HG03045 (cell line): ENCODE data around the gene SPHK1.
"Not testable (repeated sequence)": the region's sequence is repeated elsewhere in the genome, so short reads cannot be mapped to it uniquely, and the experiment has no call there.

ENCODE experiments used
- ATAC-seq: cut with Tn5 transposase; IDR thresholded peaks from one replicate; pipeline ENCODE4 v1.9.1; 2021; ENCODE audit warnings: mild to moderate bottlenecking, moderate library complexity; ENCODE audit not compliant: unreplicated experiment

SPHK1 gene, protein sequence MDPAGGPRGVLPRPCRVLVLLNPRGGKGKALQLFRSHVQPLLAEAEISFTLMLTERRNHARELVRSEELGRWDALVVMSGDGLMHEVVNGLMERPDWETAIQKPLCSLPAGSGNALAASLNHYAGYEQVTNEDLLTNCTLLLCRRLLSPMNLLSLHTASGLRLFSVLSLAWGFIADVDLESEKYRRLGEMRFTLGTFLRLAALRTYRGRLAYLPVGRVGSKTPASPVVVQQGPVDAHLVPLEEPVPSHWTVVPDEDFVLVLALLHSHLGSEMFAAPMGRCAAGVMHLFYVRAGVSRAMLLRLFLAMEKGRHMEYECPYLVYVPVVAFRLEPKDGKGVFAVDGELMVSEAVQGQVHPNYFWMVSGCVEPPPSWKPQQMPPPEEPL

GRCh38 chr17:76384222-76384986, at the start of gene SPHK1:
SPHK1 (plus strand) TSS chr17:76384609; CDS start chr17:76385645, 1,036 bp downstream.
- ATAC-seq = peak; percentile 60

DNA sequence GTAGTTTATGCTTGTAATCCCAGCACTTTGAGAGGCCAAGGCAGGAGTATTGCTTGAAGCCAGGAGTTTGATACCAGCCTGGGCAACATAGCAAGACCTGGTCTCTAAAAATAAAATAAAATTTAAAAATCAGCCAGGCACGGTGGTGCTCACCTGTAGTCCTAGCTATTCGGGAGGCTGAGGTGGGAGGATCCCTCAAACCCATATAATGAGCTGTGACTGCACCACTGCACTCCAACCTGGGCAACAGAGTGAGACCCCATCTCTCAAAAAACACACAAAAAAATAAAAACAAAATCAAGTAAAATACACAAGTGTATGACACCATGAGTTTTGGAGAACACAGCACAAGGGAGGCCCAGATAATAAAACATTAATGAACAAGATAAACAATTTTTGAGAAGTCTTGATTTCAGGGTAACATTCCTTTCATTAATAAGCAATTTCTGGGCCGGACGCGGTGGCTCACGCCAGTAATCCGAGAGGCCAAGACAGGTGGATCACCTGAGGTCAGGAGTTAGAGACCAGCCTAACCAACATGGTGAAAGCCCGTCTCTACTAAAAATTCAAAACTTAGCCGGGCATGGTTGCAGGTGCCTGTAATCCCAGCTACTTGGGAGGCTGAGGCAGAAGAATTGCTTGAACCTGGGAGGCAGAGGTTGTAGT, 48.6 kb upstream of the SPHK1 start:
- ATAC-seq = no peak

- no peak for ATAC-seq
Measured at GRCh38 chr17:76336756-76337412, 47.5 kb upstream of the SPHK1 start.

- no peak for ATAC-seq
Measured at GRCh38 chr17:76337413-76337777, 47.0 kb upstream of the SPHK1 start.

DNA sequence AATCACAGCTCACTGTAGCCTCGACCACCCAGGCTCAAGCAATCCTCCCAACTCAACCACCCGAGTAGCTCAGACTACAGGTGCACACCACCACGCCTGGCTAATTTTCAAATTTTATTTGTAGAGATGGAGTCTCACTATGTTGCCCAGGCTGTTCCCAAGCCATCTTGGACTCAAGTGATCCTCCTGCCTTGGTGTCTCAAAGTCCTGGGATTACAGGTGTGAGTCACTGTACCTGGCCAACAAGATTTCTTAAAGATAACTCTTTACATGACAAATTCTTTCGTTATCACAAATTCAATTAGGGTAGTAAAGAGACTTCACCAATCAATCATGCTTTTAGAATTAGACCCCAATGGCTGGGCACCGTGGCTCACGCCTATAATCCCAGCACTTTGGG, 43.1 kb upstream of the SPHK1 start:
- ATAC-seq = no peak

DNA sequence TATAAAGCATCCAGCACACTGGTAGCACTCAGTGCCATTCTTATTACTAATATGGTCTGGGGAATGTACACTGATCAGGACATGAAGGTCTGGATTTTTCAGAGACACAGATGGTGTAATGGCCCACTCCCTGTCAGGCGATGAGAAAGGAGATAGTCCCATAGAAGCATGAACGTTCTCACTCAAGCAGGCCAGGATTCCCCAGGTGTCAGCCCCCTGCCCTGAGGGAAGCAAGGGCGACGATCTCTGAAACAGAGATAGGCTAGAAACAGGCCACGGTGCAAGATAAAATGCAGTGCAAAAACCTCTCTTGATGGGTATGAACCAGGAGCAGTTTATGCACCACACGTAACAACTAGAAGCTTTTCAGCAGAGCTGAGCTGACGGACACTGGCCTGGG, 41.3 kb upstream of the SPHK1 start:
- ATAC-seq = no peak

- ATAC-seq = no peak
Measured at GRCh38 chr17:76345377-76345974, 38.9 kb upstream of the SPHK1 start.

DNA sequence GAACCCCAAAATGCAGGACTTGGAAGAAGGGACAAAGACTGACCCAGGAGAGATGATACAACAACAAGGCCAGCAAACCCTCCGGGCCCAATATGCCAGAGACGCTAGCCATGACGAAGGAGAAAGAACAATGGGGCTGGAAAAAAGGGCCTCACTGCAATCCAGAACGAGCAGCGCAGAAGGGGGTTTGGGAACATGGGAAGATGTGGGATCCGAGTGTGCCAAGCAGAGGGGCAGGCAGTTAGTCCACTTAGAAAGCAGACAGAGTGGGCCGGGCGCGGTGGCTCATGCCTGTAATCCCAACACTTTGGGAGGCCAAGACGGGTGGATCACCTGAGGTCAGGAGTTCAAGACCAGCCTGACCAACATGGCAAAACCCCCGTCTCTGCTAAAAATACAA, 37.5 kb upstream of the SPHK1 start:
- ATAC-seq = not testable (repeated sequence)

- ATAC-seq = no peak
Measured at GRCh38 chr17:76350463-76350862, 33.9 kb upstream of the SPHK1 start.

- no peak for ATAC-seq
Measured at GRCh38 chr17:76351526-76352071, 32.8 kb upstream of the SPHK1 start.

GRCh38 chr17:76353004-76353598, 31.3 kb upstream of the SPHK1 start:
- ATAC-seq = peak; percentile 3

DNA sequence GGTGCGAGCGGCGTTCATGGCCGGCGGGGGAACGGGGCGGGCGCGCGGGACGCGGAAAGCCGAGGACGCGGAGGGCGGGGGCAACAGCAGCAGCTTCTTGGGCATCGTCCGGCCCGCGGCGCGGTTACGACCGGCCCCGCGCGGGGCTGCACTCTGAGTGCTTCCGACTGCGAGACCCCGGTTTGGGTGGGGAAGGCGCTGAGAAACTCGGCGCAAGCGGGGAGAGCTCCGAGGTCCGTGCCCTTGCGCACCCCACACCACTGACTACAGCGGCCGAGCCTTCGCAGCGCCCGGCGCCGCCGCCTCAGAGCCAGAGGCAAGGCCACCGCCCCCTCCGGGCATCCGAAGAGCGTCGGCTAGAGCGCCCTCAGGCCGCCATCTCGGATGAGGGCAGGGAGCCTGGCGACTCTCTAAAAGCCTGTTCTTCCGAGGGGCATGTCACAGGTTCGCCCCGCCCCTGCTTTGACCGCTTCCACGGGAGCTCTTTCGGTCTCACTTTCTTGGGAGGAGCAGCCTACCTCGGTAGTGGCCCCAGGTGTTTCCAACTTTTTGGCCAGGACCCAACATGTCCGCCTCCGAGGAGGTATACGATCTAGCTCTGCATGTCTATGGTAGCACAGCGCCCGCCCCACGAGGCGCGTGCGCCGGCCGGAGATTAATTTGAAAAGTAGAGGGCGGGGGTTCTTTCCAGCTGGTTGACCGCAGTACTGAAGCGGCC, 30.7 kb upstream of the SPHK1 start, which contains the start of gene PRPSAP1:
Gene PRPSAP1, minus strand, starts transcription at position 318 of the 718 bp plus-strand sequence. Its CDS starts 213 bp downstream, at position 105.
- ATAC-seq = peak; percentile 89

DNA sequence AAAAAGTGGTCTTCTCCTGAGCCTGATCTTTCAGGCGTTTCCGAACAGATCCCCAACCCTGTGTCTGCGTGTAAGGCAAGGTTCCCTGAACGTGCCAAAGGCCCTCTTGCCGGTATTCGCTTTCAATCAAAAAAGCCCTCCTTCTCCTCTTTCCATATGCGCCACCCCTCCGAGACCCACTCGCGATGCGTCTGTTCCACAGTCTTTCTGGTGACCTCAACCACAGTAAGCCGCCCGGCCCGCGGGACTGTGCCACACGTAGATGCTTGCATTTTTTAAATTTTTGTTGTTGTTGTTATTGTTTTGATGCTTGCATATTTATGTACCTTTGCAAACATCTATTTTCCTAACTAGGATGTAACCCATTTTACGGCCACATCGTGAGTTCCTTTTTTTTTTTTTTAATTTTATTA, 30.1 kb upstream of the SPHK1 start:
- ATAC-seq = no peak

DNA sequence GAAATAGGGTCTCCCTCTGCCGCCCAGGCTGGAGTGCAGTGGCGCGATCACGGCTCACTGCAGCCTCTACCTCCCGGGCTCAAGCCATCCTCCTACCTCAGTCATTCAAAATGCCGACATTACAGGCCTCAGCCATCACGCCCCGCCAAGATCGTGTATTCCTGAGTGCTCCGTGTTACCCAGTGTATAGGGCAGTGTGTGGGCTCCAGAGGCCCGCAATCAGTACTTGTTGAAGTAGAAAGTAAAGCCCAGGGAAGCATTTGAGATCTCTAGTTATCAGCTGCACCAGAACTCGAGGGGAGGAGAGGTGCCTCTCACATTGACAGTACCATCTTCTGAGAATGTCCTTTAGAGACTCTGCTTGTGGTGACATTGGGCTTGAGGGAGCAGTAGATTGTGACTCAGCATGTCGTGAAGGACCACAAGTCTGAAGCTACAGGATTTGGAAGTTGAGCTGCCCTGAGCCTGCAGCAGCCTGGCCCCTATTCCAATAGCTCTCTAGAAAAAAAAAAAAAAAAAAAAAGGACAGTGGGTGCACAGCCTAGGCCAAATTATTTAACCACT, 29.6 kb upstream of the SPHK1 start:
- no peak for ATAC-seq

DNA sequence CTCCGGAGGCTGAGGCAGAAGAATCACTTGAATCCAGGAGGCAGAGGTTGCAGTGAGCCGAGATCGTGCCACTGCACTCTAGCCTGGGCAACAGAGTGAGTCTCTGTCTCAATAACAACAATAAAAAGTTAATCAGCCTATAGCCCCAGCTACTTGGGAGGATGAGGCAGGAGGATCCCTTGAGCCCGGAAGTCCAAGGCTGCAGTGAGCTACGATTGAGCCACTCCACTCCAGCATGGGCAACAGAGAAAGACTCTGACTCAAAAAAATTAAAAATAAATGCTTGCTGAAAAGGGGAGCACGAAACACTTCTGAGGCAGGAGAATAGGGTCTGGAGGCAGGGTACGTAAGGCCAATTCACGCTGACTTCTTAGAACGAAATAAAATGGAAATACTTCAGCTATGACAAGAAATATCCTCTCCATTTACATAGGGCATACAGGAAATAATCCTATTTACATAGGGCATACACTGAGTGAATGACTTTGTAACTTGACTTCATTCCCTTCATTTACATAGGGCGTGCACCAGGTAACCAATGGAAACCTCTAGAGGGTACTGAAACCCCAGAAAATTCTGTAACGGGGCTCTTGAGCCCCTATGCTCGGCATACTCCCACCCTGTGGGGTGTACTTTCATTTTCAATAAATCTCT, 27.5 kb upstream of the SPHK1 start:
- ATAC-seq = no peak

GRCh38 chr17:76357597-76358158, 26.7 kb upstream of the SPHK1 start:
- no peak for ATAC-seq

- ATAC-seq = no peak
Measured at GRCh38 chr17:76359375-76359774, 25.0 kb upstream of the SPHK1 start.

GRCh38 chr17:76359776-76360175, 24.6 kb upstream of the SPHK1 start:
- not testable (repeated sequence) for ATAC-seq
